Psoas muscle (tissue), 8 donors: Measurements from ENCODE around the gene HIRA. TPM values are rescaled to one million over a fixed set of nuclear protein-coding genes. Genes with fewer than 3 reads are reported as not detected.

Experiments
- ATAC-seq, 4 donors: fragments of 200-7000 bp; cut with Tn5 transposase; one replicate each; pipeline ENCODE4 v1.9.1; 2020; ENCODE audit warnings: moderate library complexity in 3 of 4, mild to moderate bottlenecking in 2 of 4
- DNase-seq, 2 donors: peaks; one replicate each; pipeline ENCODE4 v3.0.0-alpha.2; 2020
- H3K27ac ChIP-seq: fragments of 200-600 bp; one replicate; pipeline ENCODE4 v1.8.0; 2022
- H3K27me3 ChIP-seq, 3 donors: fragments of 200-600 bp in 1 of 3; one replicate each; pipeline versions ENCODE4 v1.6.1 to v1.8.0; 2013 to 2022; ENCODE audit warnings: low read length in 2 of 3, mild to moderate bottlenecking in 2 of 3, moderate library complexity in 1 of 3; ENCODE audit not compliant: insufficient read depth in 3 of 3
- H3K36me3 ChIP-seq, 2 donors: fragments of 200-600 bp in 1 of 2; one replicate each; pipeline versions ENCODE4 v1.6.1 to v1.8.0; 2013 to 2022; ENCODE audit warnings: low read depth in 1 of 2, mild to moderate bottlenecking in 1 of 2, moderate library complexity in 1 of 2; ENCODE audit not compliant: insufficient read depth in 1 of 2
- H3K4me1 ChIP-seq: fragments of 200-600 bp; one replicate; pipeline ENCODE4 v1.8.0; 2022
- H3K4me3 ChIP-seq: fragments of 200-600 bp; one replicate; pipeline ENCODE4 v1.8.0; 2022; ENCODE audit warnings: mild to moderate bottlenecking
- H3K9me3 ChIP-seq: fragments of 200-600 bp; one replicate; pipeline ENCODE4 v1.8.0; 2022
- WGBS, 3 donors: extraction: QIAGEN DNeasy Blood & Tissue Kit; methylation state at CpG; one replicate each; pipeline versions ENCODE4 v1.1.6 to v1.1.7; 2013; 5-methylcytosine and 5-hydroxymethylcytosine counted together
- intact Hi-C, 2 donors: fragments of 100-400 bp; cut with DNase I; formaldehyde crosslinking; loops; one replicate each; pipeline versions ENCODE4 v1.11.0 to v1.14.2; 2022
- long read RNA-seq, 2 donors: library from polyadenylated mRNA; unstranded; transcript quantifications; one replicate each; pipeline ENCODE4 v2.0.0, GENCODE V29; 2021
- polyA plus RNA-seq, 3 donors: library from polyadenylated mRNA; stranded (reverse); fragments of 200-250 nt; gene quantifications; one replicate each; pipeline ENCODE4 v1.2.3, GENCODE V29; 2013
- total RNA-seq, 4 donors: library from RNA; stranded (reverse); fragmentation: NEBNext Ultra II Directional in 2 of 4; extraction: Animal tissue kit (Norgen Biotek cat#: 25700) in 2 of 4; gene quantifications; one replicate each; pipeline versions ENCODE4 v1.2.1 to v1.2.4, GENCODE V29; 2021 to 2023
- TF ChIP-seq, protein P1 (sequence below): fragments of 200-600 bp; IDR thresholded peaks from one replicate; pipeline ENCODE4 v1.8.0; 2022; ENCODE audit warnings: antibody characterized with exemption
- donor health status: healthy with polysubstance abuse.
- donor health status: DM: no; HTN: no; CAD: no; lungs with moderate emphysema.
- donor health status: Bipolar disorder and iron deficiency.
- donor health status: healthy.
- donor health status: DM: yes; HTN: yes; CAD: no.
- donor health status: DM: no; HTN: no; CAD: no.
- donor health status: DM: no; HTN: no; CAD: no.
- donor health status: DM: yes; HTN: yes; CAD: no.

HIRA gene, protein sequence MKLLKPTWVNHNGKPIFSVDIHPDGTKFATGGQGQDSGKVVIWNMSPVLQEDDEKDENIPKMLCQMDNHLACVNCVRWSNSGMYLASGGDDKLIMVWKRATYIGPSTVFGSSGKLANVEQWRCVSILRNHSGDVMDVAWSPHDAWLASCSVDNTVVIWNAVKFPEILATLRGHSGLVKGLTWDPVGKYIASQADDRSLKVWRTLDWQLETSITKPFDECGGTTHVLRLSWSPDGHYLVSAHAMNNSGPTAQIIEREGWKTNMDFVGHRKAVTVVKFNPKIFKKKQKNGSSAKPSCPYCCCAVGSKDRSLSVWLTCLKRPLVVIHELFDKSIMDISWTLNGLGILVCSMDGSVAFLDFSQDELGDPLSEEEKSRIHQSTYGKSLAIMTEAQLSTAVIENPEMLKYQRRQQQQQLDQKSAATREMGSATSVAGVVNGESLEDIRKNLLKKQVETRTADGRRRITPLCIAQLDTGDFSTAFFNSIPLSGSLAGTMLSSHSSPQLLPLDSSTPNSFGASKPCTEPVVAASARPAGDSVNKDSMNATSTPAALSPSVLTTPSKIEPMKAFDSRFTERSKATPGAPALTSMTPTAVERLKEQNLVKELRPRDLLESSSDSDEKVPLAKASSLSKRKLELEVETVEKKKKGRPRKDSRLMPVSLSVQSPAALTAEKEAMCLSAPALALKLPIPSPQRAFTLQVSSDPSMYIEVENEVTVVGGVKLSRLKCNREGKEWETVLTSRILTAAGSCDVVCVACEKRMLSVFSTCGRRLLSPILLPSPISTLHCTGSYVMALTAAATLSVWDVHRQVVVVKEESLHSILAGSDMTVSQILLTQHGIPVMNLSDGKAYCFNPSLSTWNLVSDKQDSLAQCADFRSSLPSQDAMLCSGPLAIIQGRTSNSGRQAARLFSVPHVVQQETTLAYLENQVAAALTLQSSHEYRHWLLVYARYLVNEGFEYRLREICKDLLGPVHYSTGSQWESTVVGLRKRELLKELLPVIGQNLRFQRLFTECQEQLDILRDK
- total RNA-seq = 10 to 100 TPM; 12.3 to 32.7 (median 18.8) TPM
- polyA plus RNA-seq = 10 to 100 TPM; 13.3 to 18.9 (median 14.4) TPM
- long read RNA-seq, donor 1, partial matches to known transcripts = 3 of 4 reads
- long read RNA-seq, donor 1, other reads (novel, unspliced or antisense) = 1 of 4 reads
- long read RNA-seq, donor 2, full-length matches to known transcripts = 1 of 17 reads
- long read RNA-seq, donor 2, partial matches to known transcripts = 13 of 17 reads
- long read RNA-seq, donor 2, other reads (novel, unspliced or antisense) = 3 of 17 reads

DNA sequence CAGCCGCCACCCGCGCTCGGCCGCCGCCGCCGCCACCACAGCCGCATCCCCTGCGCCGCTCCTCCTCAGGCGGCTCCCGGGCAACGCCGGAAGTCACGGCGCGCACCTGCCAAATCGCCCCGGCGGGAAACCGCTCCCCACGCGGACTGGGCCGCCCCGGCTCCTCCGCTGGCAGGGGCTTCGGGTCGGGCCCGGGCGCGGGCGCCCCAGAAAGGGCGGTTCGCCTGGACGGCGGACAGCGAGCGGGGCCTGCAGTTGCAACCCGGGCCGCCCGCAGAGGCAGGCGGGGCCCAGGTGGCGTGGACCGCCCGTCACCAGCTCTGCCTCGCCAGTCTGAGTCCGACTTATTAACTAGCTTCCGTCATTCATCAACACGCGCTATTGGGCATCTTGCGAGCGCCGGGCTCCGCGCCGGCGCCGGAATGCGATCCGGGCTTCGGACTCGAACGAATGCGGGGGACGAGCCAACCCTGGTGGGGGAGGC lies at the start of gene HIRA:
Gene HIRA (minus strand): TSS at position 85 of the 484 bp plus-strand sequence. CDS start 257 bp downstream, outside the sequence.
- intact Hi-C loops = loop anchor here in 1 of 2 donors (1.0 kb wide), 1 partner anchor 309 kb away; the partner anchor contains the start of gene DGCR2
- H3K4me3 ChIP-seq = peak within 1 kb of the TSS; percentile 97
- DNase-seq (peak; percentile 84 to 91), ATAC-seq (peak; percentile 66 to 83 (median 72))
- peak within 1 kb of the TSS; percentile 96 for H3K27ac ChIP-seq
- no peaks in the 10 kb centered on the region for H3K27me3 ChIP-seq
- TF ChIP-seq, protein P1, sequence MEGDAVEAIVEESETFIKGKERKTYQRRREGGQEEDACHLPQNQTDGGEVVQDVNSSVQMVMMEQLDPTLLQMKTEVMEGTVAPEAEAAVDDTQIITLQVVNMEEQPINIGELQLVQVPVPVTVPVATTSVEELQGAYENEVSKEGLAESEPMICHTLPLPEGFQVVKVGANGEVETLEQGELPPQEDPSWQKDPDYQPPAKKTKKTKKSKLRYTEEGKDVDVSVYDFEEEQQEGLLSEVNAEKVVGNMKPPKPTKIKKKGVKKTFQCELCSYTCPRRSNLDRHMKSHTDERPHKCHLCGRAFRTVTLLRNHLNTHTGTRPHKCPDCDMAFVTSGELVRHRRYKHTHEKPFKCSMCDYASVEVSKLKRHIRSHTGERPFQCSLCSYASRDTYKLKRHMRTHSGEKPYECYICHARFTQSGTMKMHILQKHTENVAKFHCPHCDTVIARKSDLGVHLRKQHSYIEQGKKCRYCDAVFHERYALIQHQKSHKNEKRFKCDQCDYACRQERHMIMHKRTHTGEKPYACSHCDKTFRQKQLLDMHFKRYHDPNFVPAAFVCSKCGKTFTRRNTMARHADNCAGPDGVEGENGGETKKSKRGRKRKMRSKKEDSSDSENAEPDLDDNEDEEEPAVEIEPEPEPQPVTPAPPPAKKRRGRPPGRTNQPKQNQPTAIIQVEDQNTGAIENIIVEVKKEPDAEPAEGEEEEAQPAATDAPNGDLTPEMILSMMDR = no peak
- peaks cover 30% of the 10 kb centered on the region for H3K4me1 ChIP-seq
- peaks cover 7 to 30% of the 10 kb centered on the region in 2 donors for H3K36me3 ChIP-seq
- H3K9me3 ChIP-seq = no peaks in the 10 kb centered on the region
- WGBS, 3 donors = 0 to 1% (median 0%) methylated on average over 43 to 66 of the region's 66 CpGs

DNA sequence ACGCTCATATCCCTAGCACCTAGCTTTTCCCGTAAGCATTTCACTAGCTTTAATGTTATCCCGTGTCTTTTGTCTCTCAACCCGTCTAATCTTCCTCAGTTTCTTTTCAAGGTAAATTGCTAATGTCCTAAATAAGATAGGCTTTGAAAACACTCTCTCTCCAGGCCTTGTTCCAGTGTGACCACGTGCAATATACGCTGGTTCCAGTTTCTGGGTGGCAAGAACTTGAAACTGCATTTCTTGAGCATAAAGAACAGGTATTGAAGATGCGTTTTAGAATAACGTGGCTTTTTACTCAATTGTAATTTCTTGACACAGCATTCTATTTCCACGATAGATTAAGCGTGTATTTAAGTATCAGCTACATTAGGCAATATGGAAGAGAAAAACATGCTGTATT lies 49.3 kb upstream of the HIRA start:
- intact Hi-C loops = no loop called here
- 58 to 68% (median 64%) methylated on average over 10 of the region's 10 CpGs for WGBS, 3 donors
- H3K27me3 ChIP-seq = no peaks in the 10 kb centered on the region

DNA sequence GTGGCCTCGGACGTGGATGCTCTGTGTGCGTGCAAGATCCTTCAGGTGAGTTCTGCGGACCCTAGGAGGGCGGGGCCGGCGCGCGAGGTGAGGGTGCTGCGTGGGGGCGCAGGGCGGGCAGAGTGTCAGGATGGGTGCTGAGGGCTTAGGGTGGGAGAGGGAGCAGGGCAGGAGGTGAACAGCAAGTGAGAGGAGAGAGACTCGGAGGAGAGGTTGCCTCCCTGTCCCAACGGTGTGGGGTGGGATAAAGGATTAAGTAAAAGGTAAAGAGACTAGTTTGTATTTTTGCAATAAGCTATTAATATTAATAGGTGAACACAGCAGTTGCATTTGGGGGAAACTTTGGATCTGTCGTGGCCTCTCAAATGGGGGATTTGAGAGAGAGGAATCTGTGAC lies 48.6 kb upstream of the HIRA start:
- TF ChIP-seq, protein P1 = no peak
- no peak for ATAC-seq
- Histone ChIP-seq H3K27ac (peak overlapping the region; percentile 97), H3K4me3 (peak overlapping the region; percentile 84), H3K4me1 (peaks cover 30% of the 10 kb centered on the region), H3K36me3 (peaks cover 0 to 4% of the 10 kb centered on the region in 2 donors), H3K27me3 (no peaks in the 10 kb centered on the region), H3K9me3 (no peaks in the 10 kb centered on the region)
- intact Hi-C loops = no loop called here
- DNase-seq = no peak
- WGBS, 3 donors = 1 to 3% (median 2%) methylated on average over 14 to 15 of the region's 15 CpGs

More for the DNA sequence above, 49.3 kb upstream of the HIRA start:
- Histone ChIP-seq H3K4me1 (peaks cover 26% of the 10 kb centered on the region), H3K36me3 (no peaks in the 10 kb centered on the region), H3K4me3 (no peak overlapping the region), H3K9me3 (no peaks in the 10 kb centered on the region), H3K27ac (no peak overlapping the region)
- DNase-seq (no peak), ATAC-seq (no peak)
- TF ChIP-seq, protein P1 = no peak
